Suprapubic skin (tissue), 4 donors: ENCODE results near the gene ISM1.

Experiments
- CTCF ChIP-seq, 2 donors: fragments of 200-600 bp in 1 of 2; fragments of 450-650 bp in 1 of 2; sonication (generic) in 1 of 2; IDR thresholded peaks; one replicate each; pipeline ENCODE4 v1.5.1; 2016 to 2019; ENCODE audit warnings: antibody characterized with exemption in 2 of 2, mild to moderate bottlenecking in 1 of 2, moderate library complexity in 1 of 2
- EP300 ChIP-seq: sonication (generic); formaldehyde crosslinking; IDR thresholded peaks from one replicate; pipeline ENCODE4 v1.6.1; 2017; ENCODE audit warnings: antibody characterized with exemption
- POLR2A ChIP-seq, 2 donors: fragments of 450-650 bp; IDR thresholded peaks; one replicate each; pipeline ENCODE4 v1.6.1; 2017; ENCODE audit warnings: antibody characterized with exemption in 2 of 2, mild to moderate bottlenecking in 2 of 2, moderate library complexity in 2 of 2
- POLR2AphosphoS5 ChIP-seq, 3 donors: sonication (generic); formaldehyde crosslinking; IDR thresholded peaks; one replicate each; pipeline ENCODE4 v1.6.1; 2017; ENCODE audit warnings: antibody characterized with exemption in 3 of 3

GRCh38 chr20:13212750-13213149, 8.3 kb upstream of the ISM1 start:
- no peak for TF ChIP-seq CTCF (IDR thresholded peaks at IDR 0.05)
- TF ChIP-seq POLR2A (IDR thresholded peaks at IDR 0.05) = no peak
- TF ChIP-seq POLR2AphosphoS5 (IDR thresholded peaks at IDR 0.05) = peak in 2 of 3 donors; percentile 63 to 94
- TF ChIP-seq EP300 = no peak
